CD4-positive, alpha-beta T cell (primary cell): ENCODE data around the gene TLNRD1. TPM values are rescaled to one million over a fixed set of nuclear protein-coding genes. Genes with fewer than 3 reads are reported as not detected.

Experiments
- ATAC-seq: fragments of 200-7000 bp; cut with Tn5 transposase; one replicate; pipeline ENCODE4 v1.10.0; 2022; ENCODE audit warnings: mild to moderate bottlenecking; ENCODE audit not compliant: poor library complexity
- CTCF ChIA-PET: fragments of 350-600 bp; sonication (Branson Sonifier 250); formaldehyde crosslinking; loops from one replicate; lab custom pipeline; 2021; ENCODE audit warnings: antibody characterized with exemption, inconsistent platforms; lab: Charles Lee
- POLR2A ChIA-PET: fragments of 350-600 bp; sonication (Branson Sonifier 250); formaldehyde crosslinking; loops from one replicate; lab custom pipeline; 2021; ENCODE audit warnings: antibody characterized with exemption, inconsistent platforms; lab: Charles Lee
- DNase-seq, 14 experiments: peaks; one replicate each; pipeline ENCODE4 v3.0.0-alpha.2; 2013 to 2020; ENCODE audit warnings: mixed read lengths in 2 of 14
- H3K27ac ChIP-seq, 2 donors: one replicate each; pipeline versions ENCODE4 v1.5.1 to v1.7.0; 2013; ENCODE audit warnings: low read length in 2 of 2, low read depth in 1 of 2, mild to moderate bottlenecking in 1 of 2
- H3K27me3 ChIP-seq, 2 experiments: 1 replicate in 1 of 2; 2 replicates in 1 of 2; pipeline versions ENCODE4 v1.6.1 to v1.7.0; 2013; ENCODE audit warnings: low read length in 2 of 2, control low read depth in 1 of 2, mild to moderate bottlenecking in 1 of 2, moderate library complexity in 1 of 2; ENCODE audit not compliant: insufficient read depth in 2 of 2, control insufficient read depth in 1 of 2
- H3K36me3 ChIP-seq: one replicate; pipeline ENCODE4 v1.6.1; 2013; ENCODE audit warnings: low read length, control low read depth; ENCODE audit not compliant: insufficient read depth
- H3K4me1 ChIP-seq: one replicate; pipeline ENCODE4 v1.6.1; 2013; ENCODE audit warnings: low read length, control low read depth; ENCODE audit not compliant: insufficient read depth
- H3K4me3 ChIP-seq: one replicate; pipeline ENCODE4 v1.5.1; 2013; ENCODE audit warnings: mild to moderate bottlenecking, low read length, moderate library complexity
- H3K9me3 ChIP-seq, 2 experiments: 1 replicate in 1 of 2; 2 replicates in 1 of 2; pipeline versions ENCODE4 v1.6.1 to v1.7.0; 2013; ENCODE audit warnings: low read length in 2 of 2, mild to moderate bottlenecking in 2 of 2, control low read depth in 1 of 2, moderate library complexity in 1 of 2; ENCODE audit not compliant: control insufficient read depth in 1 of 2, insufficient read depth in 1 of 2
- H3K27ac Mint-ChIP-seq: one replicate; pipeline ENCODE4 v1.8.0; 2020; ENCODE audit warnings: mixed read lengths
- H3K27me3 Mint-ChIP-seq: one replicate; pipeline ENCODE4 v1.8.0; 2021; ENCODE audit warnings: mixed read lengths
- H3K36me3 Mint-ChIP-seq: one replicate; pipeline ENCODE4 v1.8.0; 2021; ENCODE audit warnings: low read depth, mixed read lengths
- H3K4me1 Mint-ChIP-seq: one replicate; pipeline ENCODE4 v1.8.0; 2021; ENCODE audit warnings: low read depth, mixed read lengths
- H3K4me3 Mint-ChIP-seq: one replicate; pipeline ENCODE4 v1.8.0; 2020; ENCODE audit warnings: mild to moderate bottlenecking, mixed read lengths
- H3K9me3 Mint-ChIP-seq: one replicate; pipeline ENCODE4 v1.8.0; 2020; ENCODE audit warnings: mixed read lengths
- intact Hi-C, 2 experiments: fragments of 100-400 bp; cut with DNase I in 1 of 2; cut with micrococcal nuclease in 1 of 2; formaldehyde crosslinking; loops; one replicate each; pipeline versions ENCODE4 v1.15.1 to v1.9.0; 2023 to 2025; cut with DNase I, micrococcal nuclease
- total RNA-seq, 174 experiments: library from RNA in 2 of 174; stranded (reverse) in 2 of 174; gene quantifications; one replicate each; pipeline ENCODE4 v1.2.3 and lab custom pipeline; 2021 to 2026
- TF ChIP-seq, protein P1 (sequence below): fragments of 200-600 bp; IDR thresholded peaks from one replicate; pipeline ENCODE4 v1.8.0; 2022; ENCODE audit warnings: antibody characterized with exemption, mild to moderate bottlenecking

The TLNRD1 gene
- total RNA-seq, 2 experiments from 2014 or later, result 10.5 to 12.3 TPM

GRCh38 chr15:80969316-80969715 is 31.4 kb upstream of the TLNRD1 start:
- ChIA-PET CTCF (interaction anchor here (1.0 to 2.3 kb wide), 8 partner anchors 10 to 514 kb away, joined by 3 to 11 read pairs (median 6); no protein-coding TSS in a partner anchor), POLR2A (interaction anchor here (0.6 to 1.4 kb wide), 4 partner anchors 22 to 544 kb away, joined by 3 to 6 read pairs (median 4); no protein-coding TSS in a partner anchor)
- Histone ChIP-seq H3K27me3 (no peaks in the 10 kb centered on the region), H3K36me3 (peaks cover 24% of the 10 kb centered on the region), H3K4me3 (no peak overlapping the region), H3K4me1 (peaks cover 5% of the 10 kb centered on the region), H3K27ac (no peak overlapping the region), H3K9me3 (no peaks in the 10 kb centered on the region)
- Mint-ChIP-seq H3K36me3 (peaks cover 59% of the 10 kb centered on the region), H3K27ac (no peak overlapping the region), H3K27me3 (no peaks in the 10 kb centered on the region), H3K9me3 (peaks cover 1% of the 10 kb centered on the region), H3K4me3 (no peak overlapping the region), H3K4me1 (peaks cover 16% of the 10 kb centered on the region)
- no peak for DNase-seq
- no peak for ATAC-seq
- intact Hi-C loops, result no loop called here
- TF ChIP-seq, protein P1, sequence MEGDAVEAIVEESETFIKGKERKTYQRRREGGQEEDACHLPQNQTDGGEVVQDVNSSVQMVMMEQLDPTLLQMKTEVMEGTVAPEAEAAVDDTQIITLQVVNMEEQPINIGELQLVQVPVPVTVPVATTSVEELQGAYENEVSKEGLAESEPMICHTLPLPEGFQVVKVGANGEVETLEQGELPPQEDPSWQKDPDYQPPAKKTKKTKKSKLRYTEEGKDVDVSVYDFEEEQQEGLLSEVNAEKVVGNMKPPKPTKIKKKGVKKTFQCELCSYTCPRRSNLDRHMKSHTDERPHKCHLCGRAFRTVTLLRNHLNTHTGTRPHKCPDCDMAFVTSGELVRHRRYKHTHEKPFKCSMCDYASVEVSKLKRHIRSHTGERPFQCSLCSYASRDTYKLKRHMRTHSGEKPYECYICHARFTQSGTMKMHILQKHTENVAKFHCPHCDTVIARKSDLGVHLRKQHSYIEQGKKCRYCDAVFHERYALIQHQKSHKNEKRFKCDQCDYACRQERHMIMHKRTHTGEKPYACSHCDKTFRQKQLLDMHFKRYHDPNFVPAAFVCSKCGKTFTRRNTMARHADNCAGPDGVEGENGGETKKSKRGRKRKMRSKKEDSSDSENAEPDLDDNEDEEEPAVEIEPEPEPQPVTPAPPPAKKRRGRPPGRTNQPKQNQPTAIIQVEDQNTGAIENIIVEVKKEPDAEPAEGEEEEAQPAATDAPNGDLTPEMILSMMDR, result no peak

- H3K4me1 Mint-ChIP-seq, result peaks cover 19% of the 10 kb centered on the region
- intact Hi-C loops, result loop anchor here (1.0 to 2.0 kb wide), 4 partner anchors 401 to 515 kb away; no protein-coding TSS in a partner anchor
- CTCF ChIA-PET, result interaction anchor here (0.8 to 2.3 kb wide), 10 partner anchors 10 to 515 kb away, joined by 3 to 11 read pairs (median 4); no protein-coding TSS in a partner anchor
These were observed 30.6 kb upstream of the TLNRD1 start for GRCh38 chr15:80970018-80970657.

GRCh38 chr15:80970658-80971057 is 30.1 kb upstream of the TLNRD1 start:
- no peak overlapping the region for H3K4me3 Mint-ChIP-seq
- H3K36me3 Mint-ChIP-seq, result peaks cover 50% of the 10 kb centered on the region
- no peaks in the 10 kb centered on the region for H3K27me3 Mint-ChIP-seq
- no peak overlapping the region for H3K27ac Mint-ChIP-seq
- Histone ChIP-seq H3K27ac (no peak overlapping the region), H3K4me3 (no peak overlapping the region), H3K4me1 (peaks cover 5% of the 10 kb centered on the region), H3K36me3 (peaks cover 24% of the 10 kb centered on the region), H3K27me3 (no peaks in the 10 kb centered on the region), H3K9me3 (no peaks in the 10 kb centered on the region)
- ATAC-seq, result no peak
- H3K4me1 Mint-ChIP-seq, result peaks cover 24% of the 10 kb centered on the region
- no peaks in the 10 kb centered on the region for H3K9me3 Mint-ChIP-seq
- POLR2A ChIA-PET, result interaction anchor here (1.1 to 1.4 kb wide), 2 partner anchors 20 to 31 kb away, joined by 4 to 6 read pairs; no protein-coding TSS in a partner anchor
- CTCF ChIA-PET, result interaction anchor here (0.7 to 2.3 kb wide), 10 partner anchors 10 to 515 kb away, joined by 3 to 11 read pairs (median 4); no protein-coding TSS in a partner anchor
- intact Hi-C loops, result loop anchor here (1.0 to 2.0 kb wide), 4 partner anchors 402 to 515 kb away; no protein-coding TSS in a partner anchor
- TF ChIP-seq, protein P1, result no peak
- DNase-seq, result no peak

More at GRCh38 chr15:80970018-80970657, 30.6 kb upstream of the TLNRD1 start:
- POLR2A ChIA-PET, result interaction anchor here (0.6 to 1.4 kb wide), 4 partner anchors 21 to 544 kb away, joined by 3 to 6 read pairs (median 4); no protein-coding TSS in a partner anchor
- Mint-ChIP-seq H3K9me3 (no peaks in the 10 kb centered on the region), H3K27ac (no peak overlapping the region), H3K4me3 (no peak overlapping the region), H3K27me3 (no peaks in the 10 kb centered on the region), H3K36me3 (peaks cover 51% of the 10 kb centered on the region)
- TF ChIP-seq, protein P1, result peak; percentile 96
- Histone ChIP-seq H3K4me3 (no peak overlapping the region), H3K27me3 (no peaks in the 10 kb centered on the region), H3K4me1 (peaks cover 5% of the 10 kb centered on the region), H3K9me3 (no peaks in the 10 kb centered on the region), H3K27ac (no peak overlapping the region), H3K36me3 (peaks cover 24% of the 10 kb centered on the region)
- DNase-seq, result peak; percentile 32 to 81 (median 48)
- peak; percentile 69 for ATAC-seq
